Measurements from ENCODE around the gene RBMS1. TPM values are rescaled to one million over a fixed set of nuclear protein-coding genes. Genes with fewer than 3 reads are reported as not detected.

RBMS1 gene
- total and polyA plus RNA-seq, 2 donors (not counting 1 experiment from before 2014, with no cell fraction given), result 18.0 to 36.7 TPM

GRCh38 chr2:160295519-160296207, 197.9 kb downstream of the RBMS1 start:
- no peak overlapping the region for H3K4me3 ChIP-seq (ENCODE audit: control extremely low read depth in 1 of 5, extremely low read depth in 1 of 5, insufficient read depth in 1 of 5, low read depth in 2 of 5, low read length in 4 of 5)

DNA sequence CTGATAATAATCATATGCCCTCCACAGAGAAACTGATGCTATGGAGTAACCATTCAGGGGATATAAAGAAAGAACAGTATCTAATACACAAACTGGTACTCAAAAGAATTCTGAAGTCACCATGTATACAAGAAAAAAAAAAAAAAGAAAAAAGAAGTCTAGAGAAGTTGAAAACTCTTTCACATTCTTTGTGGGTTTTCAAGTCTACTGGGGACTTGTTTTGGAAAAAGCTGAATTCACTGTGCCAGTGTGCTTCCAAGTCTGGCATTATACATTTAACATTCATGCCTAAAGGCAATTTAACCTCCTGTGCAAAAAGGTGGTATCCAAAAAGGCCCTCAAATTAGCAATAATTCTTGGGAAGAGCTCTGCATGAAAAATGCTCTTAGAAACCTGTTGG, 198.7 kb downstream of the RBMS1 start:
- TF ChIP-seq, protein P1, sequence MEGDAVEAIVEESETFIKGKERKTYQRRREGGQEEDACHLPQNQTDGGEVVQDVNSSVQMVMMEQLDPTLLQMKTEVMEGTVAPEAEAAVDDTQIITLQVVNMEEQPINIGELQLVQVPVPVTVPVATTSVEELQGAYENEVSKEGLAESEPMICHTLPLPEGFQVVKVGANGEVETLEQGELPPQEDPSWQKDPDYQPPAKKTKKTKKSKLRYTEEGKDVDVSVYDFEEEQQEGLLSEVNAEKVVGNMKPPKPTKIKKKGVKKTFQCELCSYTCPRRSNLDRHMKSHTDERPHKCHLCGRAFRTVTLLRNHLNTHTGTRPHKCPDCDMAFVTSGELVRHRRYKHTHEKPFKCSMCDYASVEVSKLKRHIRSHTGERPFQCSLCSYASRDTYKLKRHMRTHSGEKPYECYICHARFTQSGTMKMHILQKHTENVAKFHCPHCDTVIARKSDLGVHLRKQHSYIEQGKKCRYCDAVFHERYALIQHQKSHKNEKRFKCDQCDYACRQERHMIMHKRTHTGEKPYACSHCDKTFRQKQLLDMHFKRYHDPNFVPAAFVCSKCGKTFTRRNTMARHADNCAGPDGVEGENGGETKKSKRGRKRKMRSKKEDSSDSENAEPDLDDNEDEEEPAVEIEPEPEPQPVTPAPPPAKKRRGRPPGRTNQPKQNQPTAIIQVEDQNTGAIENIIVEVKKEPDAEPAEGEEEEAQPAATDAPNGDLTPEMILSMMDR (IDR thresholded peaks at IDR 0.05), result no peak
- no peak for TF ChIP-seq EZH2 (IDR thresholded peaks at IDR 0.05; ENCODE audit: borderline replicate concordance, insufficient read depth, low read depth, low read length, poor library complexity, severe bottlenecking)
- Histone ChIP-seq H3K79me2 (ENCODE audit: control insufficient read depth, insufficient read depth, low read length) (no peaks in the 10 kb centered on the region), H4K20me1 (ENCODE audit: control insufficient read depth, insufficient read depth, low read length, poor library complexity, severe bottlenecking) (no peaks in the 10 kb centered on the region), H3K36me3 (replicated peaks in 1 of 2; ENCODE audit: control extremely low read depth in 1 of 2, control insufficient read depth in 1 of 2, extremely low read depth in 1 of 2, insufficient read depth in 2 of 2, low read length in 1 of 2) (peaks cover 0 to 43% of the 10 kb centered on the region in 2 experiments), H3K27ac (ENCODE audit: low read length in 2 of 2) (no peak overlapping the region), H3K4me2 (replicated peaks; ENCODE audit: low read depth, low read length, poor library complexity, severe bottlenecking) (no peak overlapping the region), H3K27me3 (replicated peaks in 1 of 4; ENCODE audit: control extremely low read depth in 1 of 4, control insufficient read depth in 3 of 4, insufficient read depth in 4 of 4, low read length in 3 of 4) (no peaks in the 10 kb centered on the region), H3K4me1 (ENCODE audit: control insufficient read depth in 2 of 2, insufficient read depth in 2 of 2, low read length in 2 of 2) (no peaks in the 10 kb centered on the region), H3K9ac (ENCODE audit: low read length) (no peak overlapping the region), H3K4me3 (ENCODE audit: control extremely low read depth in 1 of 5, extremely low read depth in 1 of 5, insufficient read depth in 1 of 5, low read depth in 2 of 5, low read length in 4 of 5) (no peak overlapping the region), H2AFZ (ENCODE audit: insufficient read depth, low read depth, low read length, poor library complexity, severe bottlenecking) (no peak overlapping the region), H3K9me3 (ENCODE audit: control extremely low read depth in 1 of 3, control insufficient read depth in 2 of 3, insufficient read depth in 1 of 3, low read length in 2 of 3) (no peaks in the 10 kb centered on the region)
- ChIA-PET CTCF (interaction anchor here (1.0 to 1.7 kb wide), 3 partner anchors 19 to 697 kb away, joined by 3 to 5 read pairs (median 3); no protein-coding TSS in a partner anchor), POLR2A (no interaction called here)
- intact Hi-C loops (cut with micrococcal nuclease), result no loop called here
- no peak overlapping the region for H3K27ac Mint-ChIP-seq
- ATAC-seq (ENCODE audit: low read depth) (no peak), DNase-seq (no peak)
- no peak overlapping the region for H3K4me3 Mint-ChIP-seq
- no peaks in the 10 kb centered on the region for H3K27me3 Mint-ChIP-seq
- no peaks in the 10 kb centered on the region for H3K9me3 Mint-ChIP-seq (ENCODE audit: insufficient read depth)
- peaks cover 5% of the 10 kb centered on the region for H3K4me1 Mint-ChIP-seq

More at GRCh38 chr2:160295519-160296207, 197.9 kb downstream of the RBMS1 start:
- Histone ChIP-seq H3K79me2 (ENCODE audit: control insufficient read depth, insufficient read depth, low read length) (no peaks in the 10 kb centered on the region), H2AFZ (ENCODE audit: insufficient read depth, low read depth, low read length, poor library complexity, severe bottlenecking) (no peak overlapping the region), H3K36me3 (replicated peaks in 1 of 2; ENCODE audit: control extremely low read depth in 1 of 2, control insufficient read depth in 1 of 2, extremely low read depth in 1 of 2, insufficient read depth in 2 of 2, low read length in 1 of 2) (peaks cover 0 to 48% of the 10 kb centered on the region in 2 experiments), H3K27me3 (replicated peaks in 1 of 4; ENCODE audit: control extremely low read depth in 1 of 4, control insufficient read depth in 3 of 4, insufficient read depth in 4 of 4, low read length in 3 of 4) (no peaks in the 10 kb centered on the region), H3K9ac (ENCODE audit: low read length) (no peak overlapping the region), H3K27ac (ENCODE audit: low read length in 2 of 2) (no peak overlapping the region), H3K4me2 (replicated peaks; ENCODE audit: low read depth, low read length, poor library complexity, severe bottlenecking) (no peak overlapping the region), H4K20me1 (ENCODE audit: control insufficient read depth, insufficient read depth, low read length, poor library complexity, severe bottlenecking) (no peaks in the 10 kb centered on the region), H3K9me3 (ENCODE audit: control extremely low read depth in 1 of 3, control insufficient read depth in 2 of 3, insufficient read depth in 1 of 3, low read length in 2 of 3) (no peaks in the 10 kb centered on the region), H3K4me1 (ENCODE audit: control insufficient read depth in 2 of 2, insufficient read depth in 2 of 2, low read length in 2 of 2) (no peaks in the 10 kb centered on the region)
- no peak overlapping the region for H3K4me3 Mint-ChIP-seq
- no peak overlapping the region for H3K27ac Mint-ChIP-seq
- DNase-seq, result no peak
- ChIA-PET CTCF (interaction anchor here (0.8 to 1.7 kb wide), 3 partner anchors 18 to 29 kb away, joined by 3 to 5 read pairs (median 3); no protein-coding TSS in a partner anchor), POLR2A (no interaction called here)
- H3K27me3 Mint-ChIP-seq, result no peaks in the 10 kb centered on the region
- no peak for ATAC-seq (ENCODE audit: low read depth)
- WGBS (ENCODE audit: insufficient coverage), result 100% methylated on average over 2 of the region's 7 CpGs
- intact Hi-C loops (cut with micrococcal nuclease), result no loop called here
- peaks cover under 1% of the 10 kb centered on the region for H3K4me1 Mint-ChIP-seq
- TF ChIP-seq, protein P1 (IDR thresholded peaks at IDR 0.05), result no peak
- TF ChIP-seq EZH2 (IDR thresholded peaks at IDR 0.05; ENCODE audit: borderline replicate concordance, insufficient read depth, low read depth, low read length, poor library complexity, severe bottlenecking), result no peak
- H3K9me3 Mint-ChIP-seq (ENCODE audit: insufficient read depth), result no peaks in the 10 kb centered on the region
